Smooth muscle cell (in vitro differentiated cells): ENCODE data around the gene NR1D2. TPM values are rescaled to one million over a fixed set of nuclear protein-coding genes. Genes with fewer than 3 reads are reported as not detected.

ENCODE experiments used
- DNase-seq: peaks from one replicate; lab custom pipeline; 2025; ENCODE audit not compliant: unreplicated experiment; lab: John Stamatoyannopoulos, UW
- H2AFZ ChIP-seq: fragments of 200-600 bp; sonication (generic); 2 replicates; pipeline ENCODE4 v1.6.0; 2016; ENCODE audit warnings: antibody characterized with exemption, low read depth, mild to moderate bottlenecking
- H3F3A ChIP-seq: fragments of 200-600 bp; sonication (generic); 2 replicates; pipeline ENCODE4 v1.6.0; 2017; ENCODE audit warnings: antibody characterized with exemption, low read depth
- H3K27ac ChIP-seq: fragments of 200-600 bp; sonication (generic); 2 replicates; pipeline ENCODE4 v1.5.1; 2016; ENCODE audit warnings: low read depth, mild to moderate bottlenecking
- H3K27me3 ChIP-seq: fragments of 200-600 bp; sonication (generic); 2 replicates; pipeline ENCODE4 v1.6.1; 2016; ENCODE audit warnings: low read depth, mild to moderate bottlenecking
- H3K36me3 ChIP-seq: fragments of 200-600 bp; sonication (generic); 2 replicates; pipeline ENCODE4 v1.5.1; 2016; ENCODE audit warnings: low read depth
- H3K4me1 ChIP-seq: fragments of 200-600 bp; sonication (generic); 2 replicates; pipeline ENCODE4 v1.5.1; 2016; ENCODE audit warnings: low read depth
- H3K4me2 ChIP-seq: fragments of 200-600 bp; sonication (generic); 2 replicates; pipeline ENCODE4 v1.6.0; 2016; ENCODE audit warnings: mild to moderate bottlenecking
- H3K4me3 ChIP-seq: fragments of 200-600 bp; sonication (generic); 2 replicates; pipeline ENCODE4 v1.5.1; 2016; ENCODE audit warnings: mild to moderate bottlenecking
- H3K79me2 ChIP-seq: fragments of 200-600 bp; sonication (generic); 2 replicates; pipeline ENCODE4 v1.6.0; 2016; ENCODE audit warnings: low read depth, mild to moderate bottlenecking
- H3K9ac ChIP-seq: fragments of 200-600 bp; sonication (generic); 2 replicates; pipeline ENCODE4 v1.6.0; 2016; ENCODE audit warnings: low read depth
- H3K9me3 ChIP-seq: fragments of 200-600 bp; sonication (generic); replicated peaks from 2 replicates; pipeline ENCODE4 v1.5.1; 2016; ENCODE audit warnings: low read depth
- H4K20me1 ChIP-seq: fragments of 200-600 bp; sonication (generic); 2 replicates; pipeline ENCODE4 v1.6.0; 2016; ENCODE audit warnings: low read depth
- CTCF ChIP-seq: fragments of 200-600 bp; sonication (generic); IDR thresholded peaks from 2 replicates; pipeline ENCODE4 v1.5.1; 2017; ENCODE audit warnings: borderline replicate concordance, mild to moderate bottlenecking, antibody characterized with exemption; ENCODE audit not compliant: insufficient read depth, poor library complexity, severe bottlenecking
- WGBS: methylation state at CpG from one replicate; pipeline ENCODE4 v1.1.7; 2016; ENCODE audit warnings: low lambda C conversion rate; 5-methylcytosine and 5-hydroxymethylcytosine counted together
- polyA plus RNA-seq: library from polyadenylated mRNA; unstranded; fragments of >200 nt; fragmentation: Nextera tagmentation; extraction: Ambion mirVana; gene quantifications from 2 replicates; pipeline ENCODE4 v1.2.1, GENCODE V29; 2016
- total RNA-seq: library from RNA; depleted of rRNA; stranded (reverse); fragments of >200 nt; gene quantifications from 2 replicates; pipeline ENCODE4 v1.2.3, GENCODE V29; 2014

The NR1D2 gene
- total and polyA plus RNA-seq, 2 experiments from 2014 or later: 11.7 to 37.8 TPM

GRCh38 chr3:24027946-24028345, 82.9 kb downstream of the NR1D2 start:
- Histone ChIP-seq H3K36me3 (no peaks in the 10 kb centered on the region), H2AFZ (no peak overlapping the region), H3K4me3 (no peak overlapping the region), H3K27me3 (peaks cover 10% of the 10 kb centered on the region), H3F3A (no peaks in the 10 kb centered on the region), H3K9ac (no peak overlapping the region), H3K9me3 (no peaks in the 10 kb centered on the region), H3K79me2 (no peaks in the 10 kb centered on the region), H3K4me1 (no peaks in the 10 kb centered on the region), H4K20me1 (no peaks in the 10 kb centered on the region), H3K4me2 (no peak overlapping the region), H3K27ac (no peak overlapping the region)
- TF ChIP-seq CTCF: no peak
- DNase-seq: no peak
- WGBS: 59% methylated on average over 3 of the region's 3 CpGs

Other genes starting within 250 kb of the NR1D2 start
- gene UBE2E1, start 139.3 kb upstream of the NR1D2 start, total RNA-seq: 128 and 142 TPM in 2 replicates
- 13.3 and 17.9 TPM in 2 replicates for gene UBE2E1, start 139.3 kb upstream of the NR1D2 start, polyA plus RNA-seq
- gene NKIRAS1, start 28.3 kb upstream of the NR1D2 start, total RNA-seq: 15.5 and 17.1 TPM in 2 replicates
- gene NKIRAS1, start 28.3 kb upstream of the NR1D2 start, polyA plus RNA-seq: 14.9 and 15.3 TPM in 2 replicates
- 2,505 and 2,593 TPM in 2 replicates for gene RPL15, start 28.2 kb upstream of the NR1D2 start, total RNA-seq
- gene RPL15, start 28.2 kb upstream of the NR1D2 start, polyA plus RNA-seq: 1,471 and 1,491 TPM in 2 replicates